Chondrocyte (in vitro differentiated cells): Measurements from ENCODE around the gene TMEM37. TPM values are rescaled to one million over a fixed set of nuclear protein-coding genes. Genes with fewer than 3 reads are reported as not detected.
A peak's percentile ranks its signal among the peaks of the same experiment; 100 is the strongest.

Experiments used
- DNase-seq: peaks from one replicate; pipeline ENCODE4 v3.0.0; 2021; ENCODE audit warnings: mixed read lengths, low spot score
- H3K27ac Mint-ChIP-seq: one replicate; pipeline ENCODE4 v1.8.0; 2021; ENCODE audit warnings: mild to moderate bottlenecking, moderate library complexity, mixed read lengths; ENCODE audit not compliant: unreplicated experiment
- H3K27me3 Mint-ChIP-seq: 2 replicates; pipeline ENCODE4 v1.8.0; 2021; ENCODE audit warnings: low read depth, mixed read lengths
- H3K36me3 Mint-ChIP-seq: 2 replicates; pipeline ENCODE4 v1.8.0; 2021; ENCODE audit warnings: low read depth, mixed read lengths
- H3K4me1 Mint-ChIP-seq: 2 replicates; pipeline ENCODE4 v1.8.0; 2021; ENCODE audit warnings: low read depth, mild to moderate bottlenecking, mixed read lengths
- H3K4me3 Mint-ChIP-seq: one replicate; pipeline ENCODE4 v1.8.0; 2021; ENCODE audit warnings: mild to moderate bottlenecking, moderate library complexity, mixed read lengths; ENCODE audit not compliant: unreplicated experiment
- H3K9me3 Mint-ChIP-seq: 2 replicates; pipeline ENCODE4 v1.8.0; 2021; ENCODE audit warnings: low read depth, mixed read lengths
- total RNA-seq: library from RNA; stranded (reverse); gene quantifications from 3 replicates; pipeline ENCODE4 v1.2.1, GENCODE V29; 2021
- TF ChIP-seq, protein P1 (sequence below): fragments of 200-600 bp; sonication (generic); IDR thresholded peaks from 2 replicates; pipeline ENCODE4 v1.5.0; 2021; ENCODE audit warnings: antibody characterized with exemption, mild to moderate bottlenecking, moderate library complexity

The TMEM37 gene
- total RNA-seq, 1 donor from 2014 or later, result 0.77 TPM

DNA sequence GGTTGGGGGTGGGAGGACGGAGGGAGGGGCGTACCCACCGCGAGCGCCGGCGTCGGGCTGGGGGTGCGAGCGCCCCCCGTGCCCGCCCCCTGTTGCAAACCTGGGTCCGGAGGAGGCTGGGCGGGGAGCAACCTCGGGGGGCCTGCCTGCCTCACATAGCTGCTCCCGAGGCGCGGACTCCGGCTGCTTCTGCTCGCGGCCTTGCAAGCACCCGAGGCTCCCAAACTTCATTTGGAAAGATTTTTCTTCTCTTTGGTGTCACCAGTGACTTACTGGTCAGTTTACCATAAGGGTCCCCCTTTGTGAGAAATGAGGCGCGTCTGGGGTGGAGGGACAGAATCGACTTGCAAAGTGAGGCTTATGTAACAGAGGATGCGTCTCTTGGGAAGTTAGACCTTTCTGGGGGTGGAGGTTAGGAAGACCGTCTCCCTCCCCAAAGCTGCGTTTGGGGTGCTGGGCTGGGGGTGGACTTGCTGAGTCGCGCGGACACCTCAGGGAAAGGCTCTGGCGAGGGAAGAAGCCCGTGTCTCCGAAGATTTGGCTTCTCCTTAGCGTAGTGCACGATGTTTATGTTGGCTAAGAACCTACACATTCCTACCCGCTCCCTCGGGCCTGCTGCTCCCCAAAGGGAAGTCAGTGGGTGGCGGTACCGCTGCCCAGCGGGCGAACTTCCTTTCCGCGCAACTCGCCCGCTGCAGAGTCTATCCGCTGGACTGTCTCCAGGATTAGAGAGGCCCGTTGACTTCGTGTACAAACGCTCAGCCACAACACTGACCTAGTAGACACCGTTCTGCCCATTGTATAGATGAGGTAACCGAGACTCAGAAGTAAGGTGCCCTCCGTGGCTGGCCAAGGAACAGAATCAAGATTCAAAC lies 559 bp downstream of the TMEM37 start:
- Mint-ChIP-seq H3K9me3 (no peaks in the 10 kb centered on the region), H3K4me3 (peak overlapping the region; percentile 70), H3K4me1 (peaks cover 11% of the 10 kb centered on the region), H3K27me3 (peaks cover 33% of the 10 kb centered on the region), H3K27ac (no peak overlapping the region), H3K36me3 (no peaks in the 10 kb centered on the region)
- DNase-seq, result no peak
- TF ChIP-seq, protein P1, sequence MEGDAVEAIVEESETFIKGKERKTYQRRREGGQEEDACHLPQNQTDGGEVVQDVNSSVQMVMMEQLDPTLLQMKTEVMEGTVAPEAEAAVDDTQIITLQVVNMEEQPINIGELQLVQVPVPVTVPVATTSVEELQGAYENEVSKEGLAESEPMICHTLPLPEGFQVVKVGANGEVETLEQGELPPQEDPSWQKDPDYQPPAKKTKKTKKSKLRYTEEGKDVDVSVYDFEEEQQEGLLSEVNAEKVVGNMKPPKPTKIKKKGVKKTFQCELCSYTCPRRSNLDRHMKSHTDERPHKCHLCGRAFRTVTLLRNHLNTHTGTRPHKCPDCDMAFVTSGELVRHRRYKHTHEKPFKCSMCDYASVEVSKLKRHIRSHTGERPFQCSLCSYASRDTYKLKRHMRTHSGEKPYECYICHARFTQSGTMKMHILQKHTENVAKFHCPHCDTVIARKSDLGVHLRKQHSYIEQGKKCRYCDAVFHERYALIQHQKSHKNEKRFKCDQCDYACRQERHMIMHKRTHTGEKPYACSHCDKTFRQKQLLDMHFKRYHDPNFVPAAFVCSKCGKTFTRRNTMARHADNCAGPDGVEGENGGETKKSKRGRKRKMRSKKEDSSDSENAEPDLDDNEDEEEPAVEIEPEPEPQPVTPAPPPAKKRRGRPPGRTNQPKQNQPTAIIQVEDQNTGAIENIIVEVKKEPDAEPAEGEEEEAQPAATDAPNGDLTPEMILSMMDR, result no peak

- Mint-ChIP-seq H3K4me1 (peaks cover 11% of the 10 kb centered on the region), H3K4me3 (no peak overlapping the region)
- DNase-seq, result no peak
Observed at GRCh38 chr2:119432851-119433522, 1.3 kb downstream of the TMEM37 start.

GRCh38 chr2:119433636-119434327 lies 2.1 kb downstream of the TMEM37 start:
- peaks cover 29% of the 10 kb centered on the region for H3K27me3 Mint-ChIP-seq
- H3K4me1 Mint-ChIP-seq, result peaks cover 11% of the 10 kb centered on the region
- H3K4me3 Mint-ChIP-seq, result no peak overlapping the region
- no peaks in the 10 kb centered on the region for H3K36me3 Mint-ChIP-seq
- H3K27ac Mint-ChIP-seq, result no peak overlapping the region
- H3K9me3 Mint-ChIP-seq, result no peaks in the 10 kb centered on the region
- no peak for DNase-seq
- TF ChIP-seq, protein P1, result no peak

More at GRCh38 chr2:119432851-119433522, 1.3 kb downstream of the TMEM37 start:
- TF ChIP-seq, protein P1, result no peak
- Mint-ChIP-seq H3K9me3 (no peaks in the 10 kb centered on the region), H3K27me3 (peaks cover 29% of the 10 kb centered on the region), H3K27ac (no peak overlapping the region), H3K36me3 (no peaks in the 10 kb centered on the region)

DNA sequence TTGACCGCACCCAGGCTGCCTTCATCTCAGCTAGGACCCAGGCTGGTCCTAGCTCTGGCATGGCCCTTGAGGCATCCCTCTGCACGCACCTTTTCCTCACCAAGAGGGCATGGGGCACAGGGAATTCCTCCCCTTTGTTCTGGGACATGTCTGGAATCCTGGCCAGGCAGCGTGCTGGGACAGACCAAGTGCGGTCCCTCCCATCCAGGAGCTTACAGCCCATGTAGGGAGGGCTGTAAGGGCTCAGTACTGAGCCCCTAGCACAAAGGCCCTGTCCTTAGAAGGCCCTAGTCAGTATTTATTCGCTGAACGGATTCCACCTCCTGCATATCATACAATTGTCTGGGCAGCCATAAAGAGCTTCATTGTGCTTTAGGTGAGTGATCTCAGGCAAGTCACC lies 3.0 kb downstream of the TMEM37 start:
- TF ChIP-seq, protein P1, result no peak

More for the DNA sequence above, 3.0 kb downstream of the TMEM37 start:
- Mint-ChIP-seq H3K4me1 (peaks cover 11% of the 10 kb centered on the region), H3K27ac (no peak overlapping the region), H3K27me3 (peaks cover 38% of the 10 kb centered on the region), H3K4me3 (no peak overlapping the region), H3K36me3 (no peaks in the 10 kb centered on the region), H3K9me3 (no peaks in the 10 kb centered on the region)
- no peak for DNase-seq
